ENCODE measurements around the gene BBS9.

DNA sequence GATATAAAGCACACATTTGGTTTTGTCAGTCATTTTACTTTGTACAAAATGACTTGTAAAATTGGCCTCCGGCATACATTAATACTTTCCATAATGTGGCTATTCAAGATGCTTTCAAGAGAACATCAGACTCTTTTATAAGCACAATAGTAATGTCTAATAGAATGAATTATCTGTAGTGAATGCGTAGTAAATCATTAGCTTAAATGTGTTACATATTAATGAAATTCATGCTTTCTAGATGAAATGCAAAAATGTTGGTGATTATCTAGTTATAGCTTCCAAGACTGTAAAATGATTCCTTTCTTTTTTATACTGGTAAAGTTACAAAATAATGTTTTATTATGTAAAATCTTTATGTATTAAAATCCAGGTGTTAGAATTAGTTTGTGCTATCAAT, 144.0 kb downstream of the BBS9 start:
- TF ChIP-seq, protein P1, sequence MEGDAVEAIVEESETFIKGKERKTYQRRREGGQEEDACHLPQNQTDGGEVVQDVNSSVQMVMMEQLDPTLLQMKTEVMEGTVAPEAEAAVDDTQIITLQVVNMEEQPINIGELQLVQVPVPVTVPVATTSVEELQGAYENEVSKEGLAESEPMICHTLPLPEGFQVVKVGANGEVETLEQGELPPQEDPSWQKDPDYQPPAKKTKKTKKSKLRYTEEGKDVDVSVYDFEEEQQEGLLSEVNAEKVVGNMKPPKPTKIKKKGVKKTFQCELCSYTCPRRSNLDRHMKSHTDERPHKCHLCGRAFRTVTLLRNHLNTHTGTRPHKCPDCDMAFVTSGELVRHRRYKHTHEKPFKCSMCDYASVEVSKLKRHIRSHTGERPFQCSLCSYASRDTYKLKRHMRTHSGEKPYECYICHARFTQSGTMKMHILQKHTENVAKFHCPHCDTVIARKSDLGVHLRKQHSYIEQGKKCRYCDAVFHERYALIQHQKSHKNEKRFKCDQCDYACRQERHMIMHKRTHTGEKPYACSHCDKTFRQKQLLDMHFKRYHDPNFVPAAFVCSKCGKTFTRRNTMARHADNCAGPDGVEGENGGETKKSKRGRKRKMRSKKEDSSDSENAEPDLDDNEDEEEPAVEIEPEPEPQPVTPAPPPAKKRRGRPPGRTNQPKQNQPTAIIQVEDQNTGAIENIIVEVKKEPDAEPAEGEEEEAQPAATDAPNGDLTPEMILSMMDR (IDR thresholded peaks at IDR 0.05), result no peak
- TF ChIP-seq POLR2A (IDR thresholded peaks at IDR 0.05), result no peak

Measured in right lobe of liver (tissue), 4 donors.